Muscle of back (tissue), 11 donors: ENCODE measurements around the gene IL15RA. TPM values are rescaled to one million over a fixed set of nuclear protein-coding genes. Genes with fewer than 3 reads are reported as not detected.
"Not testable (repeated sequence)": the region's sequence is repeated elsewhere in the genome, so short reads cannot be mapped to it uniquely, and the experiment has no call there.

Source experiments
- DNase-seq, 3 donors: peaks; one replicate each; pipeline versions ENCODE4 v3.0.0 to v3.0.0-alpha.2; 2013
- polyA plus RNA-seq, 10 donors: library from polyadenylated mRNA; unstranded; fragments of 120-200 nt; gene quantifications; one replicate each; pipeline ENCODE4 v1.2.1, GENCODE V29; 2013; ENCODE audit not compliant: insufficient read length in 10 of 10

The IL15RA gene
- polyA plus RNA-seq, 10 donors = 1.2 to 3.9 (median 2.2) TPM

- DNase-seq = no peak
Observed at GRCh38 chr10:5929442-5929841, 47.9 kb downstream of the IL15RA start.

GRCh38 chr10:5927306-5927705, 50.0 kb downstream of the IL15RA start:
- DNase-seq = peak; percentile 46 to 73 (median 59)

GRCh38 chr10:5924889-5925288, 52.5 kb downstream of the IL15RA start:
- DNase-seq = no peak

GRCh38 chr10:5921746-5922145, 55.6 kb downstream of the IL15RA start:
- DNase-seq = no peak

- DNase-seq = no peak
Observed at GRCh38 chr10:5919568-5919967, 57.8 kb downstream of the IL15RA start.

- no peak for DNase-seq
Observed at GRCh38 chr10:5918763-5919162, 58.6 kb downstream of the IL15RA start.

GRCh38 chr10:5917305-5917704, 60.0 kb downstream of the IL15RA start:
- DNase-seq = no peak

GRCh38 chr10:5915451-5915850, 61.9 kb downstream of the IL15RA start:
- DNase-seq = no peak

GRCh38 chr10:5913736-5914135, 63.6 kb downstream of the IL15RA start:
- no peak for DNase-seq

- DNase-seq = no peak
Observed at GRCh38 chr10:5911670-5912069, 65.7 kb downstream of the IL15RA start.

- peak in 2 of 3 donors; percentile 20 to 50 for DNase-seq
Observed at GRCh38 chr10:5910323-5911100, 66.8 kb downstream of the IL15RA start.

- not testable (repeated sequence) for DNase-seq
Observed at GRCh38 chr10:5908676-5909075, 68.7 kb downstream of the IL15RA start.

- DNase-seq = no peak
Observed at GRCh38 chr10:5906651-5907050, 70.7 kb downstream of the IL15RA start.

- DNase-seq = peak; percentile 36 to 53 (median 45)
Observed at GRCh38 chr10:5905854-5906507, 71.4 kb downstream of the IL15RA start.

- DNase-seq = no peak
Observed at GRCh38 chr10:5904227-5904626, 73.1 kb downstream of the IL15RA start.

- no peak for DNase-seq
Observed at GRCh38 chr10:5903563-5903962, 73.8 kb downstream of the IL15RA start.

GRCh38 chr10:5902511-5903274, 74.7 kb downstream of the IL15RA start:
- no peak for DNase-seq

Other genes with a start within 250 kb of the IL15RA start
- 100 to 1,000 TPM; 226 to 309 (median 262) TPM for gene GDI2, start 164.1 kb downstream of the IL15RA start, polyA plus RNA-seq
- gene ANKRD16, start 87.7 kb downstream of the IL15RA start, polyA plus RNA-seq = 1 to 10 TPM; 4.5 to 7.5 (median 5.8) TPM
- 10 to 100 TPM; 40.1 to 59.4 (median 46.8) TPM for gene FBH1, start 87.3 kb downstream of the IL15RA start, polyA plus RNA-seq
- under 1 TPM in 4 of 10 donors, not detected in 6; 0.45 to 0.92 (median 0.58) TPM for gene IL2RA, start 84.8 kb upstream of the IL15RA start, polyA plus RNA-seq
- gene RBM17, start 111.5 kb upstream of the IL15RA start, polyA plus RNA-seq = 100 to 1,000 TPM in 5 of 10 donors, 10 to 100 TPM in 5; 74.9 to 126 (median 95.6) TPM
- gene PFKFB3, start 225.4 kb upstream of the IL15RA start, polyA plus RNA-seq = 10 to 100 TPM in 7 of 10 donors, 1 to 10 TPM in 3; 9.2 to 15.8 (median 12.2) TPM